B cell (primary cell): ENCODE results near the gene SLC7A5. TPM values are rescaled to one million over a fixed set of nuclear protein-coding genes. Genes with fewer than 3 reads are reported as not detected.
"Not testable (repeated sequence)": the region's sequence is repeated elsewhere in the genome, so short reads cannot be mapped to it uniquely, and the experiment has no call there.

Experiments
- ATAC-seq: fragments of 200-7000 bp; cut with Tn5 transposase; one replicate; pipeline ENCODE4 v1.10.0; 2021; ENCODE audit warnings: low read depth, mild to moderate bottlenecking, moderate number of reproducible peaks, moderate library complexity
- CTCF ChIA-PET: fragments of 350-600 bp; sonication (Branson Sonifier 250); formaldehyde crosslinking; loops from one replicate; lab custom pipeline; 2021; ENCODE audit warnings: antibody characterized with exemption, inconsistent platforms; lab: Charles Lee
- POLR2A ChIA-PET: fragments of 350-600 bp; sonication (Branson Sonifier 250); formaldehyde crosslinking; loops from one replicate; lab custom pipeline; 2021; ENCODE audit warnings: antibody characterized with exemption; lab: Charles Lee
- DNase-seq: peaks from one replicate; pipeline ENCODE4 v3.0.0; 2013
- H2AFZ ChIP-seq: 2 replicates; pipeline ENCODE4 v1.6.1; 2012; ENCODE audit warnings: mild to moderate bottlenecking, low read depth, low read length; ENCODE audit not compliant: insufficient read depth, poor library complexity, severe bottlenecking
- H3K27ac ChIP-seq, 2 donors: 1 replicate in 1 of 2; 2 replicates in 1 of 2; pipeline ENCODE4 v1.5.1; 2012 to 2013; ENCODE audit warnings: low read length in 2 of 2, mild to moderate bottlenecking in 2 of 2, moderate library complexity in 1 of 2
- H3K27me3 ChIP-seq, 4 experiments: fragments of 200-600 bp in 1 of 4; sonication (generic) in 1 of 4; replicated peaks in 1 of 4; 1 replicate in 2 of 4; 2 replicates in 2 of 4; pipeline versions ENCODE4 v1.6.1 to v1.7.0; 2013 to 2016; ENCODE audit warnings: low read length in 3 of 4, mild to moderate bottlenecking in 2 of 4, mixed read lengths in 1 of 4, moderate library complexity in 1 of 4; ENCODE audit not compliant: insufficient read depth in 4 of 4, control insufficient read depth in 3 of 4; ENCODE audit errors: control extremely low read depth in 1 of 4
- H3K36me3 ChIP-seq, 2 experiments: replicated peaks in 1 of 2; 1 replicate in 1 of 2; 2 replicates in 1 of 2; pipeline versions ENCODE4 v1.6.1 to v1.7.1; 2013; ENCODE audit warnings: low read length in 1 of 2; ENCODE audit not compliant: insufficient read depth in 2 of 2, control insufficient read depth in 1 of 2; ENCODE audit errors: control extremely low read depth in 1 of 2, extremely low read depth in 1 of 2
- H3K4me1 ChIP-seq, 2 donors: fragments of 200-600 bp in 1 of 2; sonication (generic) in 1 of 2; 1 replicate in 1 of 2; 2 replicates in 1 of 2; pipeline versions ENCODE4 v1.5.1 to v1.6.1; 2013 to 2017; ENCODE audit warnings: low read length in 2 of 2; ENCODE audit not compliant: control insufficient read depth in 2 of 2, insufficient read depth in 2 of 2
- H3K4me2 ChIP-seq: replicated peaks from 2 replicates; pipeline ENCODE3; 2012; ENCODE audit warnings: mild to moderate bottlenecking, low read depth, low read length; ENCODE audit not compliant: poor library complexity, severe bottlenecking
- H3K4me3 ChIP-seq, 5 experiments: fragments of 200-600 bp in 1 of 5; sonication (generic) in 1 of 5; 1 replicate in 3 of 5; 2 replicates in 2 of 5; pipeline versions ENCODE4 v1.5.1 to v1.7.0; 2011 to 2016; ENCODE audit warnings: low read length in 4 of 5, mild to moderate bottlenecking in 4 of 5, low read depth in 2 of 5, control low read depth in 1 of 5, moderate library complexity in 1 of 5; ENCODE audit not compliant: insufficient read depth in 1 of 5; ENCODE audit errors: control extremely low read depth in 1 of 5, extremely low read depth in 1 of 5
- H3K79me2 ChIP-seq: fragments of 200-600 bp; sonication (generic); one replicate; pipeline ENCODE4 v1.6.0; 2016; ENCODE audit warnings: low read length; ENCODE audit not compliant: control insufficient read depth, insufficient read depth
- H3K9ac ChIP-seq: fragments of 200-600 bp; sonication (generic); 2 replicates; pipeline ENCODE4 v1.6.1; 2017; ENCODE audit warnings: mild to moderate bottlenecking, low read length, moderate library complexity
- H3K9me3 ChIP-seq, 3 donors: one replicate each; pipeline versions ENCODE4 v1.6.1 to v1.7.1; 2013; ENCODE audit warnings: low read length in 2 of 3; ENCODE audit not compliant: control insufficient read depth in 2 of 3, insufficient read depth in 1 of 3; ENCODE audit errors: control extremely low read depth in 1 of 3
- H4K20me1 ChIP-seq: 2 replicates; pipeline ENCODE4 v1.6.0; 2012; ENCODE audit warnings: mild to moderate bottlenecking, low read length; ENCODE audit not compliant: insufficient read depth, control insufficient read depth, poor library complexity, severe bottlenecking
- H3K27ac Mint-ChIP-seq: one replicate; pipeline ENCODE4 v1.8.0; 2021; ENCODE audit warnings: mixed read lengths
- H3K27me3 Mint-ChIP-seq: one replicate; pipeline ENCODE4 v1.8.0; 2021; ENCODE audit warnings: mixed read lengths
- H3K4me1 Mint-ChIP-seq: one replicate; pipeline ENCODE4 v1.8.0; 2021; ENCODE audit warnings: mixed read lengths
- H3K4me3 Mint-ChIP-seq: one replicate; pipeline ENCODE4 v1.8.0; 2021; ENCODE audit warnings: mixed read lengths
- H3K9me3 Mint-ChIP-seq: one replicate; pipeline ENCODE4 v1.8.0; 2022; ENCODE audit warnings: mixed read lengths; ENCODE audit not compliant: insufficient read depth
- CTCF ChIP-seq: fragments of 200-600 bp; IDR thresholded peaks from one replicate; pipeline ENCODE4 v1.8.0; 2022; ENCODE audit warnings: antibody characterized with exemption, mild to moderate bottlenecking
- EZH2 ChIP-seq: IDR thresholded peaks from 2 replicates; pipeline ENCODE4 v1.6.1; 2012; ENCODE audit warnings: borderline replicate concordance, low read depth, mild to moderate bottlenecking, moderate library complexity, low read length; ENCODE audit not compliant: insufficient read depth, poor library complexity, severe bottlenecking
- WGBS: methylation state at CpG from one replicate; pipeline ENCODE4 v1.1.5; 2013; ENCODE audit warnings: missing lambda C conversion rate; ENCODE audit not compliant: insufficient coverage; 5-methylcytosine and 5-hydroxymethylcytosine counted together
- intact Hi-C: fragments of 100-400 bp; cut with micrococcal nuclease; formaldehyde crosslinking; loops from one replicate; pipeline ENCODE4 v1.10.0; 2022
- polyA plus RNA-seq: library from polyadenylated mRNA; depleted of rRNA; stranded (reverse); fragments of >200 nt; gene quantifications from 2 replicates; pipeline ENCODE4 v1.2.3, GENCODE V29; 2012
- total RNA-seq, 2 donors: library from RNA; stranded (reverse); fragments of 120-200 nt in 1 of 2; gene quantifications; 1 replicate in 1 of 2; 2 replicates in 1 of 2; pipeline versions ENCODE4 v1.2.3 to v1.2.4, GENCODE V29; 2013 to 2022

SLC7A5 gene
- total and polyA plus RNA-seq, 2 donors (not counting 1 experiment from before 2014, with no cell fraction given), result 2.5 to 20.9 TPM

GRCh38 chr16:87828071-87828906, 41.0 kb downstream of the SLC7A5 start:
- Histone ChIP-seq H4K20me1 (no peaks in the 10 kb centered on the region), H3K4me2 (no peak overlapping the region), H3K79me2 (no peaks in the 10 kb centered on the region), H3K4me1 (peaks cover under 1 to 16% of the 10 kb centered on the region in 2 donors), H3K36me3 (no peaks in the 10 kb centered on the region), H3K9me3 (no peaks in the 10 kb centered on the region), H2AFZ (no peak overlapping the region), H3K27me3 (no peaks in the 10 kb centered on the region), H3K4me3 (no peak overlapping the region), H3K9ac (no peak overlapping the region), H3K27ac (no peak overlapping the region)
- POLR2A ChIA-PET, result interaction anchor here (1.0 to 1.7 kb wide), 2 partner anchors 18 to 21 kb away, joined by 4 to 6 read pairs; no protein-coding TSS in a partner anchor
- ATAC-seq (no peak), DNase-seq (no peak)
- CTCF ChIA-PET, result interaction anchor here (0.8 to 2.5 kb wide), 4 partner anchors 18 to 49 kb away, joined by 3 to 11 read pairs (median 4); no protein-coding TSS in a partner anchor
- no peak overlapping the region for H3K4me3 Mint-ChIP-seq
- H3K4me1 Mint-ChIP-seq, result peaks cover 14% of the 10 kb centered on the region
- peaks cover 3% of the 10 kb centered on the region for H3K27me3 Mint-ChIP-seq
- 64% methylated on average over 15 of the region's 20 CpGs for WGBS
- intact Hi-C loops, result no loop called here
- H3K9me3 Mint-ChIP-seq, result no peaks in the 10 kb centered on the region
- TF ChIP-seq EZH2 (no peak), CTCF (no peak)
- H3K27ac Mint-ChIP-seq, result no peak overlapping the region

GRCh38 chr16:87827588-87827915, 41.8 kb downstream of the SLC7A5 start:
- intact Hi-C loops, H3K36me3 ChIP-seq, POLR2A ChIA-PET, H3K79me2 ChIP-seq, H3K9ac ChIP-seq, H3K27me3 Mint-ChIP-seq, H3K4me1 ChIP-seq, ATAC-seq, H3K9me3 ChIP-seq, H3K4me1 Mint-ChIP-seq, DNase-seq, H3K4me2 ChIP-seq, H3K27ac ChIP-seq, H3K27ac Mint-ChIP-seq, H3K4me3 ChIP-seq, H3K9me3 Mint-ChIP-seq, H2AFZ ChIP-seq, H4K20me1 ChIP-seq, H3K27me3 ChIP-seq, H3K4me3 Mint-ChIP-seq: not testable (repeated sequence)
- CTCF ChIA-PET, result interaction anchor here (0.6 to 2.5 kb wide), 4 partner anchors 9 to 49 kb away, joined by 3 to 11 read pairs (median 4); no protein-coding TSS in a partner anchor
- 89% methylated on average over 7 of the region's 7 CpGs for WGBS
